NCI-H2081 treated with DMSO at 0.1 percent for 48 hours (cell line): Measurements from ENCODE around the gene PLIN1.

ENCODE experiments used
- DNase-seq: peaks from one replicate; lab custom pipeline; 2025; lab: John Stamatoyannopoulos, UW

The PLIN1 gene

GRCh38 chr15:89671687-89672086 lies 7.5 kb downstream of the PLIN1 start:
- no peak for DNase-seq

GRCh38 chr15:89670971-89671560 lies 8.1 kb downstream of the PLIN1 start:
- no peak for DNase-seq

DNA sequence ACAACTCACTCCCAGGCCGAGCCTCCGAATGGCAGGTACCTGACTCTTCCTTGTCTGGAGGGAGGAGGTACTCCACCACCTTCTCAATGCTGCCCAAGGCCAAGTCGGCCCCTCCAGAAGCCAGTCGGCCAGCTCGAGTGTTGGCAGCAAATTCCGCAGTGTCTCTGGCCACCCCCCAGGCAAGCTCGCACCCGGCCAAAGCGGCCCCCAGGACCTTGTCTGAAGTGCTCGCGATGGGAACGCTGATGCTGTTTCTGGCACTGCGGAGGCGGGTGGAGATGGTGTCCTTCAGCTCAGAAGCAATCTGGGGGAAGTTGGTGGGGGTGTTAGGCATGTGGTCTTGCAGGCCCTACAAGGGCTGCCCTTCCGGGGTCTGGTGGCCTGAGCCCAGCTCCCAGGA lies 9.2 kb downstream of the PLIN1 start:
- DNase-seq = no peak

GRCh38 chr15:89669309-89669865 lies 9.8 kb downstream of the PLIN1 start:
- no peak for DNase-seq

- DNase-seq = no peak
Measured at GRCh38 chr15:89668171-89668570, 11.0 kb downstream of the PLIN1 start.

DNA sequence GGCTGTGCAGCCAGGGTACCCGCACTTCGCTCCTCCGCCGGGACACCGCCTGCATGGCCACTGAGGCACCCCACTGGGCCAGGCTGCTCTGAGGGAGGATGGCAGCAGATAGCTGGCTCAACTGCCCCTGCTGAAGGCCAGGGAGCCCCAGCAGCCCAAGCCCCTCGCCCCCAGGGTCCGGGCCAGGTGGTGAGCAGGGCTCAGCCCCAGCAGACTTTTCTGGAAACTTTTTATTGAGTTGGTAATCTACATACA lies 11.5 kb downstream of the PLIN1 start:
- no peak for DNase-seq

- DNase-seq = no peak
Measured at GRCh38 chr15:89666858-89667705, 12.1 kb downstream of the PLIN1 start.

GRCh38 chr15:89666184-89666857 lies 12.8 kb downstream of the PLIN1 start:
- DNase-seq = no peak

GRCh38 chr15:89665449-89666181 lies 13.6 kb downstream of the PLIN1 start:
- no peak for DNase-seq

- peak; percentile 77 for DNase-seq
Measured at GRCh38 chr15:89664441-89665350, 14.5 kb downstream of the PLIN1 start.

DNA sequence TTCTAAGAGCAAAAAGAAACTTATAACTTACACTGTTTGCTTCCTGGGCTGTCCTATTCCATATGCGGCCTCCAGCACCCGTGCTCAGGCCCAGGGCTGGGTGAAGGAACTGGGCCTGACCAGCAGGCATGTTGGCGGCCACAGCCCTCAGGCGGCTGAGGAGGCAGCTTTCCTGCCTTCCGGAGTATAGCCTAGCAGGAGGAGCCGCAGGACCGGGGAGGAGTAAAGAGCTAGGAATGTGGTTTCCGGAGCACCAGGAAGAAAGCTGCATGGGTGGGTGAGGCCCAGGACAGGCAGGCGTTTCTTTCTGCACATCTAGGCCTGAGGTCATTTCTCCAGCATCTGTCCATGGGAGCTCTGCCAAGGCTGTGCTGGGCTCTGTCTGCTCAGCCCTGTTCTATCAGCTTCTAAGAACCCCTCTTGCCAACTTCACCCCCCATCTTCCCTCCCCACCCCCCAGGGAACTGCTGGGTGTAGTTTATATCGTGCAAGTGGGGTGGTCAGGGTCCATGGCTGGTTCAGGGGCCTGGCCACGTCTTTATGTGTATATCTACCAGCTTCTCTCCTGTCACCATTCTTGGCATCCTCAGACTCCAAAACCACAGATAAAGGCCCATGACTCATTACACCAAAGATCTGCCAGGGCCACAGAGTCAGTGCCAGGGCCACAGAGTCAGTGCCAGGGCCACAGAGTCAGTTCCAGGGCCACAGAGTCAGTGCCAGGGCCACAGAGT lies 16.1 kb downstream of the PLIN1 start:
- no peak for DNase-seq

GRCh38 chr15:89660556-89660955 lies 18.6 kb downstream of the PLIN1 start:
- DNase-seq = no peak

DNA sequence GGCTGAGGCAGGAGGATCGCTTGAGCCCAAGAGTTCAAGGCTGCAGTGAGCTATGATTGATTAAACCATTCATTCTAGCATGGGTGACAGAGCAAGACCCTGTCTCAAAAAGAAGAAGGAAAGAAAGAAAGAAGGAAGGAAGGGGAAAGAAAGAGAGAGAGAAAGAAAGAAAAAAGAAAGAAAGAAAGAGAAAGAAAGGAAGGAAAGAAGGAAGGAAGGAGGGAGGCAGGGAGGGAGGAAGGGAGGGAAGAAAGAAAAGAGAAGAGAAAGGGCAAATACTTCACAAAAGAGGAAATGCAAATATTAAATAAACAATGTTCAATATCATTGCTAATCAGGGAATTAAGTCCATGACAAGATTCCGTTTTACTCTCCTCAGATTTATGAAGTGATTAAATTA lies 19.9 kb downstream of the PLIN1 start:
- no peak for DNase-seq

DNA sequence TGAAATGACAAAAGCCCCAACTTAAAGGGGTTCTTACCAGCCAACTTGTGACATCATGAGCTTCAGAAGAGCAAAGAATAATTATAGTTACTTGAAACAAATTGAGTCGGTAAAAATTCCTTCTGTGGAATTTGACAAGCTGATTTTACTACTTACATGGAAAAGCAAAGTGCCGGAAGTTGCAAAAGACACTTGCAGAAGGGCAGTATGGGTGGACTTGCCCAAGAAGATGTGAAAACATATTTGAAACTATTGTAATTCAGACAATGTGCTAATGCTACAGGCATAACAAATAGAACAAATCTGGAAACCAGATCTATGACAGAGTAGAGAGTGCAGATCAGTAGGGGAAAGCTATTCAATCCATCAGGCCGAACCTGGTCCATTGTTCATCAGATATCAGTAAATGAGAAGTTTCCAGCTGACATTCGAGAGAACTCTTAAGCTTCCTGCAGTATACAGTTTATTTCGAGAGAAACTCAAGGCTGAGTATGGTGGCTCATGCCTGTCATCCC lies 21.4 kb downstream of the PLIN1 start:
- no peak for DNase-seq

- no peak for DNase-seq
Measured at GRCh38 chr15:89656116-89656815, 22.9 kb downstream of the PLIN1 start.

GRCh38 chr15:89654847-89655805 lies 24.0 kb downstream of the PLIN1 start, which contains the start of gene KIF7:
KIF7 (minus strand) TSS chr15:89655467; CDS start chr15:89652930, 2,537 bp downstream.
- no peak for DNase-seq

DNA sequence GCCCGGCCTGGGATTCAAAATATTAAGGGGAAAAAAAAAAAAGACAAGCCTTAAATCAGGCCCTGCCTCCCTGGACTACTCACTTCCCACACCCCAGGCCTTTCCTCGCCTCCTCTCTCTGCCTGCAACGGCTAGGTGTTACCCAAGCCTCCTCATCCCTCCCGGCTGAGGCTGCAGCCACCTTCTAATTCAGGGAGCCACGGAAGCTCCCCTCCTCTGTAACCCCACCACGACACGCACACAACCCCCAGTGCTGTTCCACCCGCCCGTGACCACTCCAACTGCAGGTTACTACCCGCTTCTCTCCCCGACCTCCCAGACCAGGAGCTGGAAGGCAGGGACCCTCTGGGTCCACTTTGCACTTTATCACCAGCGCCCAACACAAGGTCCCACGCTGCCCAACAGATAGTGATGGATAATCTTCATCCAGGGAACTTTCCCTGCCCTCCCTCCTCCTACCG lies 24.8 kb downstream of the PLIN1 start:
- DNase-seq = no peak

DNA sequence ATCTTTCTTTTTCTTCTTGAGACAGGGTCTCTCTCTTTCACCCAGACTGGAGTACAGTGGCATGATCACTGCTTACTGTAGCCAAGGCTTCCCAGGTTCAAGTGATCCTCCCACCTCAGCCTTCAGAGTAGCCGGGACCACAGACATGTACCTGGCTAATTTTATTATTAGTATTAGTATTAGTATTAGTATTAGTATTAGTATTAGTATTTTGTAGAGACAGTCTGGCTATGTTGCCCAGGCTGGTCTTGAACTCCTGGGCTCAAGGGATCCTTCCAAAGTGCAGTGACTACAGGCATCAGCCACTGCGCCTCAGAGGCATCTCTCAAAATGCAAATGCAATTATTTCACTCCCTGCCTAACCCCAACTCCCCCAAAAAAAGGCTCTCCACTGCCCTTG lies 25.6 kb downstream of the PLIN1 start:
- no peak for DNase-seq
